ENCODE results near the gene LRRC17.

LRRC17 gene, protein sequence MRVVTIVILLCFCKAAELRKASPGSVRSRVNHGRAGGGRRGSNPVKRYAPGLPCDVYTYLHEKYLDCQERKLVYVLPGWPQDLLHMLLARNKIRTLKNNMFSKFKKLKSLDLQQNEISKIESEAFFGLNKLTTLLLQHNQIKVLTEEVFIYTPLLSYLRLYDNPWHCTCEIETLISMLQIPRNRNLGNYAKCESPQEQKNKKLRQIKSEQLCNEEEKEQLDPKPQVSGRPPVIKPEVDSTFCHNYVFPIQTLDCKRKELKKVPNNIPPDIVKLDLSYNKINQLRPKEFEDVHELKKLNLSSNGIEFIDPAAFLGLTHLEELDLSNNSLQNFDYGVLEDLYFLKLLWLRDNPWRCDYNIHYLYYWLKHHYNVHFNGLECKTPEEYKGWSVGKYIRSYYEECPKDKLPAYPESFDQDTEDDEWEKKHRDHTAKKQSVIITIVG

DNA sequence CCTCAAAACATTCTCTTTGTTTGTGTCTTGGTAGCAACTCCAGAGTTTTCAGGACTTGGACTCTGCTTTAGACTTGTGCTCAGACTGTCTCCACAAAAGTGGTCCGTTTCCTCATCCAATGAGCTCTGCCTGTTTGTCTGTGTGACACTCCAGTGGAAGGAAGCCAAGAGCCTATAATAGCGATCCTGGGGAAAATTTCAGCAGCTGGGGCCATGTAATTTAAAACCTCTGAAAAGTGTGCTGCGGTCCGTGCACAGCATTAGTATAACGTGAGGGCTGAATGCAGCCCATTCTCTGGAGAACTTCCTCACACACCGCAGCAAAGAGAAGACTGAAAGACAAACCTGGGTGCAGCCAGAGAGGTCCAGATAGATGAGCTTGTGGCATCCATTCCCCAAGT lies at the start of gene LRRC17:
TSS of gene LRRC17 (plus strand) at position 259 of the 400 bp plus-strand sequence. CDS start 20,914 bp downstream, outside the sequence.
- DNase-seq = peak in 1 of 14 donors; percentile 4

DNA sequence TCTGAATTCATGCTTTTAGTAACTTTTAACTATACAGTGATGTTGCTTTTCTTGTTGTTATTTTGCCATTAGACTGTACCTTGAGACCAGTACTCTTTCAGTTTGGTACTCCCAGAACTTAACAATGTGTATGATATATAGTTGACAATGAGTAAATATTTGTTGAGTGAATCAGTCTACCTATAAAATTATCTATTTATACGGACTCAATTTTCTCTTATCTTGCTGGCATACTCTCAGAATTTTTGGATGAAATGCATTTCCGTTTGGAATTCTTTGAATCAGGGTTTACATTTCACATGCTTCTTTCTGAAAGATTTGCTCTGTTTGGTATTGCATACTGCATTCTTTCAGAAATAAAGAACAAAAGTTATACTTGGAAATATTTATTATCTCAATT lies 47.8 kb upstream of the LRRC17 start:
- DNase-seq = no peak

DNA sequence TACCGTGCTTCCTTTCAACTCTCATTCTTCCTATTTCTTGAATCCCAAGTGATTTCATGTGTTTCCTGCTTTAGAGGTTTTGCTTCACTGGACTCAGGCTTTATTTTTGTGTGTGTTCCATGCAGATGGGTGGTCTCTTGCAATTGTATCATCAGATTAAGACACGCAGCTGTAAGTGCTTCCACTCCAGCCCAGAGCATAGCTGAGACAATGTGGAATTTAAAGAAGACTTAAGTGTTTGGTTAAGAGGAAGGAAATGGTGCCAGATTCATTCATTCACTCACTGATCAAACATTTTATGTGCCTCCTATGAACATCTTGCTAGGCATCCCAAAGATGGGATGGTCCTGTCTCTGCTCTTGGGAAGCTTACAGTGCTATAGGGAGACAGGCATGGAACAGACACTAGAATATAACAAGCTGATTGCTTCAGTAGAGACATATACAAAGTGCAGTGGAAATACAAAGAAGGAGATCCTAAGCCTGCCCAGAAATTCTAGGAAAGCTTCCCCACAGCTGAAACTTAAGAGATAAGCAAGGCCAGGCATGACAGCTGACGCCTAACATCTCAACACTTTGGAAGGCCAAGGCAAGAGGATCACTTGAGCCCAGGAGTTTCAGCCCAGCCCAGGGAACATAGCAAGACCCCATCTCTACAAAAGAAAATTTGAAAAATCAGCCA lies 46.1 kb upstream of the LRRC17 start:
- DNase-seq = no peak

DNA sequence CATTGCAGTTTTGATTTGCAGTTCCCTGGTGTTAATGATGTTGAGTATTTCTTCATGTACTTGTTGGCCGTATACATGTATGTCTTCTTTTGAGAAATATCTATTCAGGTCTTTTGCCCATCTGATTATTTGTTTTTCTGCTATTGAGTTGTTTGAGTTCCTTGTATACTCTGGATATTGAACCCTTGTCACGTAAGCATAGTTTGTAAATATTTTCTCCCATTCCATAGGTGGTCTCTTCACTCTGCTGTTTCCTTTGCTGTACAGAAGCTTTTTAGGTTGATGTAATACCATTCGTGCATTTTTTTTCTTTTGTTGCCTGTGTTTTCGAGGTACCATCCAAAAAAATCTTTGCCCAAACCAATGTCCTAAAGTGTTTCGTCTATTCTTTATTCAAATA lies 43.6 kb upstream of the LRRC17 start:
- DNase-seq = no peak

DNA sequence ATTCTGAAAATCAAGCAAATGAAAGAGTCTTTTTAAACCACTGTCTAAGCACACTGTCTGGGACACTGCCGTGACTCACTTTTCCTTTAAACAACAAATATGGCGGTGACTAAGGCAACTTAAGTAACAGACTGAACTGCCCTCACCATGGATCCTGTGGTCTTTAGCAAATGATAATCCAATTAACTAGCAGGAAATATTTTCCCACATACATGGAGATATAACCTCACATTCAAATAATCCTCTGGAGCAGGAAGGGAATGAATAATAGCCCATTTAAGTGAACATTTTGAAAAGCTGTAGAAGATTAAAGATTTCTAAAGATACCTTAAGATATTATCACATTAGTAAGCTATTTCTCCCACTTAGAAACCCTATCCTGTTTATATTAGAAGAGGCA lies 40.3 kb upstream of the LRRC17 start:
- DNase-seq = no peak

DNA sequence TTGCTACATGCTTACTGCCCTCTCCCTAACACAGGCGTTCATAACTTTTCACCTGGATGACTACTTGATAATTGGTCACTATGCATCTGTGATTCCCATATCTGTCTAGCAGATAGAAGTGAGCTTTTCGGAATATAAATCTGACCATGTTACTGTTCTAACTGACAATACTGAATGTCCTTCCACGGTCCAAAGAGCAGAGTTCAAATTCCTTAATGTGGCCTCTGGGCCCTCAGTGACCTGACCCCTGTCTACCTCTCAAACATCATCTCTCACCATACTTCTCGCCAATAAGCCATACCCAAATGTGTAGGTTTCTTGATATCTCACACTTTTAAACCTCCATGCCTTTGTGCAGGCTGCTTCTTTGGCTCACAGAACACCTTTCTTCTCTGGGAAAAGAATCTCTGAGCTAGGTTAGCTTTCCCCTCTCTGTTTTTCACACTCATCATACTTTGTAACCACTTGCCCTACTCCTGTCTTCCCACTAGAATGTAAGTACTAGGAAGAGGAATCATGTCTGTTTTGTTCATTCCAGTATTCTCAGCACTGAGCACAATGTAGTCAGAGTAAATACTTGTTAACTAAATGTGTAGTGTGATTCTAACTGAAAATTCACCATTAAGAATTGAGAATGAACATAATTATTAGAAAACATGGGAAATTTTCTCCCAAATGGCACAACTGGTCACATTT lies 39.2 kb upstream of the LRRC17 start:
- no peak for DNase-seq

DNA sequence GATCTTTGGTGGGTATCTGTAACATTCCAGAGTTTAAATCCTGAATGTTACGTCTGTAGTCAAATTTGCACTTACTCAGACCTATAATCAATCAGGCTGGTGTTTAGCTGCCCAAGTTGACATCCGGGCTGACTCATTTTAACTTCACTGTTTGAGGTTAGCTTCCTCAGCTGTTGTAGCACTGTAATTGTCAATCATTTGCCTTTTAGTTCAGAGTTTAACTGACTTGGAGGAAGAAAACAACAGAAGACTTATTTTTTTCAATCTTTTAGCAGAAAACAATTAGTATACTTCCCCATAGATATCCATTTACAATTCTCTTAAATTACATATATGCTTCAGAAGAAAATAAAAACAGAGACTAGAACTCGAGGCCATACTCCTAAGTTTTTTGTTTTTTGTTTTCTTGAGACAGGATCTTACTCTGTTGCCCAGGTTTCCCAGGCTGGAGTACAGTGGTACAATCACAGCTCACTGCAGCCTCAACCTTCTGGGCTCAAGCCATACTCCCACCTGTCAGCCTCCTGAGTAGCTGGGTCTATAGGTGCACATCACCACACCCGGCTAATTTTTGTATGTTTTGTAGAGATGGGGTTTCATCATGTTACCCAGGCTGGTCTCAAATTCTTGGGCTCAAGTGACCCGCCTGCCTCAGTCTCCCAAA lies 38.5 kb upstream of the LRRC17 start:
- no peak for DNase-seq

DNA sequence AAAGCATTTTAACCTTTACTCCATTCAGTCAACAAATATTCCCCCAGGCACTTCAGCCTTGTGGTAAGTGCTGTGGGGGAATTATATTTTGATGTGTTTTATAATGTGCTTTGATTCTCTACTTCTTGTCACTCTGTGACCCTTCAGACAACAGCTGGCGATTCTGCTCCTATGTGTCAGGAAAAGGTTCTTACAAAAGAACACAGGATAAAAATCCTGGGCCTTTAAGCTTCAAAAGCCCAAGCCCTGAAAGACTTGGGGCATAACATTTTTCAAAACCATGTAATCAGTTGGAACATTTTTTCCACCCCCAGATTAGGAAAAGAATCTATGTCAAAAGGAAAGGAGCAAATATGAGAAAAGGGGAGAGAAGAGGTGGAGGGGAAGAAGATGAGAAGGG lies 37.8 kb upstream of the LRRC17 start:
- DNase-seq = no peak

DNA sequence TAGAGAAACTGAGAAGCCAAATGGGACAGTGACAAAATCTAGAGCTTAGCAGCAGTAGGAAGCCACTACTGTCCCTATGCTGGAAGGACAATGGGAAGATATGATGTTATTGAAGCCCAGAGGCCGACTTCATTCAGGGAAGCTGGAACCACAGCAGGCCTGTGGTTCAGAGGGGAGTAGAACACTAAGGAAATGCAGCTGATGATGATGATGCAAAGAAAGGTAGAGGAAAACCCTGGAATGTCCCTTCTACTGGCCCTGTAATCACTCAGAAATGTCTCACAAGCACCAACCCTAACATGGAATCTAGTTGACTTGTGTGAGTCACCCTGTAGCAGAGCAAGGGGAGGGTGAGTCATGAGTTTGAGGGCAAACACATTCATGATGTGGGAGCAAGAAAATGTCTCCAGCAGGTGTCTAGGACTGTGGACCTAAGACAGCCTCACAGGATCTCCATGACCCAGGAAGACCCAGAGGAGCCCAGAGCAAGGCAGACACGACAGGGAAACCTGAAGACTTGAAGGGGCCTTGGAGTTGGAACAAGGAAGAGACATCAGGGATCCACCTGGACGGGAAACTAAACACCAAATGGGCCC lies 37.0 kb upstream of the LRRC17 start:
- DNase-seq = no peak

DNA sequence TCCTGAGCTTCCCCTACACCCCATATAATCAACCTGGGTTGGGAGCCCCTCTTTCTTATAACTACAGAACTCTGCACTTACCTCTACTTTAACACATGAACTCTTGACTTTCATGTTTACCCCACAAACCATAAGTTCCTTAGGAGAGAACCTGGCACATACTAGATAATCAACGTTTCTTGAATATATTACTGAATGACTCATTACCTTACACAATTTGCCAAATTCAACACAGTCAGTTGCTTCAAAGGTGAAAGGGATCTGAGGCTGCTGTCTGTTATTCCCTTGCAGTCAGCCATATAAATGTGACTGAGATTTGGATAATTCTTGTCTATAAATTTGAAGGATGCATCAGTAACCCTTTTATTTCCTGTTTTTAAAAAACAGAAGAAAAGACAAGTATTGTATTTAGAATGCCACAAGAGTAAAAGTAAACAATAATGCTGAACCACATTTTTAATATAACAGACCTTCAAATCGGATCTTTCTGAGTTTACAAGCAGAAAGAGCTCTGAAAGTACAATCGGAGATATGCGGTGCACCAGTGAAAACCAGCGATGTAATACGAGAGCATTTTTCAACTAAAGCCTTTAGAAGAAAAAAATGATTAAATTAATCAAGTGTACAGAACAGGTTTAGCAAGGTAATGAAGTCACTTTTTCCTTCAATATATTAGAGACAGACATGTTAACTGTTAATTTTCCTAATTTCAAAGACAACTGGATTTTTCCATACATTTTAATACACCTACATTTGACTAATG lies 29.5 kb upstream of the LRRC17 start:
- DNase-seq = no peak

DNA sequence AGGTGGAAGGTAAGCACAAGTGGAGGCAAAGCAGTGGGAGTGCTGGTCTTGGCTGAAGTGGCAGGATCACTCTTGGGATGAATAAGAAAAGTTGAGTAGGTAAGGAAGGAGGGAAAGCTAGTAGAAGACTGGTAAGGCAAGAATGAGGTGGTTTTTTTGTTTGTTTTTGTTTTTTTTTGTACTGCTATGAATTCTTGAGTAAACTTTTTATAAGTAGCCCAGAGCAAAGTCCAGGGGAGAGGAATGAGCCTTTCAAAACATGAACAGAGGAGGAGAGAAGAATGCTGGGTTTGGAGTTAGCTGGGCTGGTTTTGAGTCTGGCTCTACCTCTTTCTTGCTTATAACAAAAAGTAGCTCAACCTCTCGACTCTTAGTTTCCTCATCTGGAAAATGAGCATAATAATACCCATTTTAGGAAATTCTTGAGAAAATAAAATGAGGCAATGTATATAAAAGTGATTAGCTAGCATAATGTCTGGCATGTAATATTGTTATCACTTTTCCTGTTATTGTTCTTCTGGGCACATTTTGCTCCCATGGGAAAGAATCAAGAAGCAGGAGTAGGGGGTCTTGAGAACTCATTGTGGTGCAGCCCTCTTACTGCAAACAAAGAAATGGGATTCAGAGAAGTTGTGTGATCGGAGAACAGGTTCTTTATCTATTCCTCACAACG lies 24.1 kb upstream of the LRRC17 start:
- DNase-seq = no peak

DNA sequence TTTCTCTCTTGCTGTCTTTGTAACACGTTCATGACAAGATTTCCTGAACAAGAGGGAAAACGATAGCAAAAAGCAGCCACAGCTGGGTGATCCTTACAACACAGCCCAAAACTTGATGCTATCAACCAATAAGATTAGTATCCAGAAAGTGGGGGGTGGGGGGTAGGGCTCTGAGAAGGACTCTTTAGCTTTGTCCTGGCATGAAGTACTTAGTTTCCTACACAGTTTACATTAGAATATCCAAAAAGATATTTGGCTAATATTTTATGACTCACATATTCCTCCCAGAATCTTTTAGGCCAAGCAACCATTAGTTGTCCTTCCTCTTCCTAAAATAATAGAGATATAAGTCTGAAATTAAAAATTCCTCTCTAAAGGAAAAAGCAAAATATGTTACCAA lies 22.9 kb upstream of the LRRC17 start:
- no peak for DNase-seq

DNA sequence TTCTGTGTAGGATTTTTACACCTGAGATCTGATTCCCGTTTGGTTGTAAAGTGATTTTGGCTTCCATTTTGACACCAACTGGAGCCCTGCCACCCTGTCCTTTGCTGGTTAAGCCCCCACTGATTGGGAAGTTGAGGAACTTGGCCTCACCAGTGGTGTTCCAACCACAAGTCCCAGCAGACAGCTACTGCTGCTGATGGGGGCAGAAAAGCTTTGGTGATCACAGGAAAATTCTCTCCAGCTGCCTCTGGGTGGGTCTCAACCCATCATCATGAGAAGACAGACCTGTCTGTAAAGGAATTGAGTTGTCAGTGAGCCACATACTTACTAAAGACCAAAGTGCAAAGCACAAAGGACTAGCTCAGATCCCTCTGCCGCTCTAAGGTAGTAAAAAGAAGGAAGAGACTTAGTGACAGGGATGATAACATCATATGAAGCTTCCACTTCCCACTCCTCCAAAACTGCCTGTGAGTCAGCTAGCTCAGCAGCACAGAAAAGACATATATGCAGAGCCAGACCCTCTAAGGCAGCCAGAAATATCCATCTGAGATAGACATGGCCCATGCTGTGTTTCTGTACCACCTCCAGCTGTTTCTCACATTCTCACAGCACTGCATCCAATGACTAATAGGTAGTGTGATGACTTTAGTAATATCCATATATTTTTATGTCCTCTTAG lies 22.4 kb upstream of the LRRC17 start:
- DNase-seq = no peak

DNA sequence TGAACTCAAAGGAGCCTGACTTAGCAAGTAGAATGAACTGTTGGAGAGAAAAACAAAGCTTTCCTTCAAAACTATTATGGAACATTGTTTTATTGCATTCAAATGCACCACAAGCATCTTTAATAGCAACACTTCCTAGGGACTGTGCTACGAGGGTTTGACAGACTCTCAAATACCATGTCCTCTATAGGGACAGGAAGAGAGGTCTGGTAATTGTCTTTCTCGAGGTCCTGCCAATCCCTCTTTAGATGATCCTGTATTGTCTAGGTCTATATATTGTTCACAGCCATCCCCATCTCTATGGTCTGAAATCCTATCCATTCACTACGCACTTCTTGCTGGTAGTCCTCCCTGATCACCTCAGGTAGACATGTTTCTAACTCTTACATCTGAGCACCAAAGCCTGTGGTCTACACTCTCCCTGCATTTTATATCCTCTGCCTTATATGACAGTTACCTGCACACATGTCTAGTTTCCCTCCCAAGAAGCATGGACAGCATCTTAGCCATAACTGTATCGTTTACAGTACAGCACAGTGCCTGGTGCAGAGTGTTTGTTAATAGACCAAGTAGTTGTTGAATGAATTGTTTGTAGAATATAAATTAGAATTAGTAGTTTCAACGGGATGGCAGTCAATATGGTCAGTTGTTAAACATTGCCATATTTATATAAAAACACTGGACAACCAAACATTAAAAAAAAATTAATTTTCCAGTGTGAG lies 21.7 kb upstream of the LRRC17 start:
- no peak for DNase-seq

DNA sequence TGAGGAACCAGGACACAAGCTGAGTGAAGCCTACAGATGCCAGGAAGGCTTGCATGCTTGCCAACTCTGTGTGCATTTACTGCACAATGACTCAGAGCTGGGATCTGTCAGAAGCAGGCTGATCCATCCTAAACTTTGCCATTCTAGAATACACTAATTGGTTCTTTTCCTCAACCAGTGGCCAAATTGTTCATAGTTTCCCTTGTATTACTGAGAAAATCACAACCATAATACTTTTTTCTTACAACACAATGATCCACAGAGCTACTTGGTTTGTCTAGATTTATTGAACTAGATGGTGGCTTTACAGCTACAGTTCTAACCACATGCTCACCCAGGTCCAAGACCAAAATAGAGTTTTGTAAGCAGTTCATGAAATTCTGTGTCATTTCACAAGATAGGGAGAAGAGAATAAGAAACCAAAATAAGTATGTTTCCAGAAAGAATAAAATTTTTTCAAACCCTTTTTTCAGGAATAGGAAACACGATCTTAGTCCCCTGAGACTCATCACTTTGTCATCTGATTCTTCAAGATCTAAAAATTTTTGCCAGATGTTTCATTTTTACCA lies 21.0 kb upstream of the LRRC17 start:
- peak in 2 of 14 donors; percentile 4 to 25 for DNase-seq

DNA sequence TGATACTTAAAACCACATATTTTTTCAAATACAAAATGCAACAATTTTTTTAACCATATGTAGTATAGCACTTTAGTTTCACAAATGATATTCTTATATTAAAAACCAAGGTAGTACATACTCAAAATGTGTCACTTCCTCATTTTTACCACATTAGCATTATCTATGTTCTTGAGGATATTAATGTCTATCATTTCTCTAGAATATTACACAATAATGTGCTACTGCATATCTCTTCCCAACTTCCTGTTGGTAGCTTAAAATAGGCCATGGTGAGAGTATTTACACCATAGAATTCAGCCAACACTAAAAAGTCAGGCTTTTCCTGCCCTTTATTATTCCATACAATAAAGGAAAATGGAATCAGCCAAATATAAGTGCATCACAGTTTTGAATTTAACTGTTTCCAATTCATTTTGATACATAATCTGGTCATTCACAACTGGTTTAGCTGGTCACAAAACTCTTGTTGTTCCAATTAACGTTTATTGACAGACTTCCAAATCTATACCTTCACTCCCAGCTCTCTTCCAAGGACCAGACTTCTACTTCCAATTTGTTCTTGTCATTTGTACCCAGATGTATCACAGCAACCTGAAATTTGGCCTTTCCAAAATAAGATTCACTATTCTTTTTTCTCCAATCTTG lies 20.0 kb upstream of the LRRC17 start:
- DNase-seq = no peak

DNA sequence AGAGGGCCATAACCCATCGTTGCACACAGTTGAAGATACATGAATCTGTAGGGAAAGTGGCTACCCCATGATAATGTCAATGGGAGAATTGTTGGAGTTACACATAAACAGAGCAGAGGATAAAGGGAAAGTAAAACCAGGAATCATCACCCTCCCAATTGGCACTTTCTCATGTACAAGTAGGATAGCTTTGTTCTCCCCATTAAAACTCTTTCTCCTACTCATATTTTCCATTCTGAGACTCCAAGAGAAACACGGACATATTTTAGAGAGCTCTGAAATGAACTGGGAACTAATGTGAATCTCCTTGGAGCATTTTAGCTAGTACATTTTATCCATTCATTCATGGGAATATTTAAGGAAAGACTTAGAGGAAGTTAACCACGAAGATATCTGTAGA lies 17.2 kb upstream of the LRRC17 start:
- no peak for DNase-seq

DNA sequence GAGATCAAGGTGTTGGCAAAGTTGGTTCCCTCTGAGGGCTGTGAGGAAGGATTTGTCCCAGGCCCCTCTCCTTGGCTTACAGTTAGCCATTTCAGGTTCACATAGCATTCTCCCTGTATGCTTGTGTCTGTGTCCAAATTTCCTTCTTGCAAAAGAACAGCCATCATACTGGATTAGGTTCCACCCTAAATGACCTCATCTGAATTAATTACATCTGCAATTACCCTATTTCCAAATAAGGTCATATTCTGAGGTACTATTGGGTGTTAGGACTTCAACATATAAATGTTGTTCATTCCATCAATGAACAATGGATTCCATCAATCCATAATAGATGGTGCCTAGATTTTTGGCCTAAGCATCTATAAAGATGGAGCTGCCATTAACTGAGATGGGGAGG lies 16.2 kb upstream of the LRRC17 start:
- no peak for DNase-seq

DNA sequence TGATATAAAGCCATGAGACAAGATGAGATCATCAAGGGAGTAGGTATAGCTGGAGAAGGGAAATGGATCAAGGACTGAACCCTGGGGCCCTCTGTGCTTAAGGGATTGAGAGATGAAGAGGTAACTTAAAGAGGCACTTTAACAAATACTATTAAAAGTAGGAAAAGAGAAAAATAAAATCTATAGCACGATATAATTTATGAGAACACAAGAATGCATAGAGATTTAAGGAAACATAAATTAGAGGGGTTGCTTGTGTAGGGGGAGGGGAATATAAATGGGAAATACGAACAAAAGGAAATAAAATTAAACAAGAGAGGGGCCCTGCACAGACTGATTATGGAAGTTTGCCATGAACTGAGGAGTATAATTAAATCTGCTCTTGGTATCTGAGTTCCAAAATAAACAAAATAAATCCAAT lies 15.6 kb upstream of the LRRC17 start:
- DNase-seq = no peak

Measured in C1 segment of cervical spinal cord (tissue), 14 donors.